H1 (cell line): ENCODE data around the gene PRDM1. TPM values are rescaled to one million over a fixed set of nuclear protein-coding genes. Genes with fewer than 3 reads are reported as not detected.
A peak's percentile ranks its signal among the peaks of the same experiment; 100 is the strongest.

Source experiments
- CTCF ChIA-PET: fragments of 300-600 bp; sonication (Branson Sonifier 250); formaldehyde crosslinking; loops from one replicate; lab custom pipeline; 2021; ENCODE audit not compliant: partially characterized antibody; lab: Charles Lee
- POLR2A ChIA-PET: fragments of 300-600 bp; sonication (Branson Sonifier 250); formaldehyde crosslinking; loops from one replicate; lab custom pipeline; 2021; ENCODE audit warnings: inconsistent platforms; ENCODE audit not compliant: partially characterized antibody; lab: Charles Lee
- DNase-seq, 2 experiments: peaks; one replicate each; pipeline versions ENCODE4 v3.0.0 to v3.0.0-alpha.2; 2010 to 2022; ENCODE audit warnings: low spot score in 2 of 2, low read depth in 1 of 2, mixed read lengths in 1 of 2
- FAIRE-seq: peaks from 2 replicates; lab custom pipeline; 2011; peaks lifted over from hg19 to GRCh38; lab: Jason Lieb, UNC
- H2AFZ ChIP-seq: 2 replicates; pipeline ENCODE4 v1.8.1; 2012; ENCODE audit warnings: low read length, inconsistent platforms
- H2AK5ac ChIP-seq: 2 replicates; pipeline ENCODE4 v1.6.1; 2013; ENCODE audit warnings: low read depth, low read length
- H2BK120ac ChIP-seq: replicated peaks from 2 replicates; pipeline ENCODE3; 2013; ENCODE audit warnings: low read depth, low read length, inconsistent platforms
- H2BK12ac ChIP-seq: 2 replicates; pipeline ENCODE4 v1.6.1; 2013; ENCODE audit warnings: low read depth, low read length
- H2BK15ac ChIP-seq: 2 replicates; pipeline ENCODE4 v1.6.1; 2013; ENCODE audit warnings: low read length
- H2BK20ac ChIP-seq: 2 replicates; pipeline ENCODE4 v1.6.1; 2013; ENCODE audit warnings: low read length
- H2BK5ac ChIP-seq: 2 replicates; pipeline ENCODE4 v1.6.1; 2013; ENCODE audit warnings: low read depth, low read length
- H3K14ac ChIP-seq: 2 replicates; pipeline ENCODE4 v1.6.1; 2013; ENCODE audit warnings: inconsistent platforms; ENCODE audit not compliant: insufficient read length
- H3K18ac ChIP-seq: 2 replicates; pipeline ENCODE4 v1.6.1; 2013; ENCODE audit warnings: low read length; ENCODE audit errors: extremely low read depth
- H3K23ac ChIP-seq: 2 replicates; pipeline ENCODE4 v1.6.1; 2013; ENCODE audit warnings: inconsistent platforms; ENCODE audit not compliant: insufficient read length
- H3K23me2 ChIP-seq: 2 replicates; pipeline ENCODE4 v1.6.1; 2013; ENCODE audit warnings: low read depth, low read length
- H3K27ac ChIP-seq: 2 replicates; pipeline ENCODE4 v1.6.1; 2011; ENCODE audit warnings: low read depth, low read length, inconsistent platforms
- H3K27me3 ChIP-seq, 4 experiments: replicated peaks in 1 of 4; 1 replicate in 1 of 4; 2 replicates in 3 of 4; pipeline versions ENCODE4 v1.6.1 to v1.8.1; 2011 to 2013; ENCODE audit warnings: low read length in 3 of 4, mild to moderate bottlenecking in 3 of 4, inconsistent platforms in 2 of 4, mixed read lengths in 2 of 4, moderate library complexity in 1 of 4; ENCODE audit not compliant: control insufficient read depth in 3 of 4, insufficient read depth in 3 of 4; ENCODE audit errors: extremely low read depth in 1 of 4
- H3K36me3 ChIP-seq, 4 experiments: 2 replicates each; pipeline versions ENCODE4 v1.6.1 to v1.8.1; 2011 to 2013; ENCODE audit warnings: mild to moderate bottlenecking in 4 of 4, low read length in 3 of 4, moderate library complexity in 2 of 4, control low read depth in 1 of 4, inconsistent platforms in 1 of 4; ENCODE audit not compliant: insufficient read depth in 4 of 4, control insufficient read depth in 2 of 4
- H3K4ac ChIP-seq: replicated peaks from 2 replicates; pipeline ENCODE3; 2013; ENCODE audit warnings: low read length, low read depth, mixed read lengths, inconsistent platforms; ENCODE audit not compliant: insufficient read length
- H3K4me1 ChIP-seq, 4 experiments: replicated peaks in 1 of 4; 1 replicate in 1 of 4; 2 replicates in 3 of 4; pipeline versions ENCODE4 v1.6.1 to v1.8.1; 2011 to 2013; ENCODE audit warnings: low read length in 3 of 4, inconsistent platforms in 2 of 4, mixed read lengths in 1 of 4; ENCODE audit not compliant: insufficient read depth in 4 of 4, control insufficient read depth in 3 of 4
- H3K4me2 ChIP-seq, 2 experiments: 2 replicates each; pipeline versions ENCODE4 v1.6.1 to v1.8.1; 2011 to 2013; ENCODE audit warnings: low read depth in 2 of 2, low read length in 2 of 2, control low read depth in 1 of 2, inconsistent platforms in 1 of 2, mild to moderate bottlenecking in 1 of 2; ENCODE audit not compliant: insufficient read depth in 1 of 2
- H3K4me3 ChIP-seq, 4 experiments: fragments of 200-600, 300-600 bp in 1 of 4; sonication (generic), shearing (Covaris generic), sonication (Bioruptor Twin) in 1 of 4; 2 replicates each; pipeline versions ENCODE4 v1.5.1 to v1.8.1; 2011 to 2016; ENCODE audit warnings: low read length in 4 of 4, low read depth in 3 of 4, control low read depth in 2 of 4, inconsistent platforms in 2 of 4, mild to moderate bottlenecking in 2 of 4, mixed read lengths in 1 of 4, moderate library complexity in 1 of 4; ENCODE audit not compliant: insufficient read depth in 2 of 4; ENCODE audit errors: extremely low read depth in 1 of 4
- H3K56ac ChIP-seq: replicated peaks from 2 replicates; pipeline ENCODE3; 2013; ENCODE audit warnings: low read depth, mild to moderate bottlenecking, mixed read lengths, low read length, inconsistent platforms; ENCODE audit not compliant: insufficient read length
- H3K79me1 ChIP-seq: 2 replicates; pipeline ENCODE4 v1.6.1; 2013; ENCODE audit warnings: low read depth, low read length, control low read depth
- H3K79me2 ChIP-seq, 2 experiments: 2 replicates each; pipeline versions ENCODE4 v1.6.1 to v1.8.1; 2012 to 2013; ENCODE audit warnings: low read length in 2 of 2, mild to moderate bottlenecking in 2 of 2, inconsistent platforms in 1 of 2; ENCODE audit not compliant: insufficient read depth in 2 of 2, control insufficient read depth in 1 of 2
- H3K9ac ChIP-seq, 4 experiments: replicated peaks in 1 of 4; 1 replicate in 1 of 4; 2 replicates in 3 of 4; pipeline versions ENCODE4 v1.6.1 to v1.8.1; 2011 to 2013; ENCODE audit warnings: low read depth in 3 of 4, low read length in 3 of 4, control low read depth in 2 of 4, mild to moderate bottlenecking in 2 of 4, moderate library complexity in 2 of 4, inconsistent platforms in 1 of 4; ENCODE audit errors: extremely low read depth in 1 of 4
- H3K9me3 ChIP-seq, 2 experiments: 2 replicates each; pipeline versions ENCODE4 v1.6.1 to v1.8.1; 2012 to 2013; ENCODE audit warnings: mild to moderate bottlenecking in 2 of 2, moderate library complexity in 2 of 2, control low read depth in 1 of 2, inconsistent platforms in 1 of 2, low read depth in 1 of 2, low read length in 1 of 2, mixed read lengths in 1 of 2; ENCODE audit not compliant: insufficient read depth in 2 of 2
- H4K20me1 ChIP-seq, 2 experiments: replicated peaks in 1 of 2; 2 replicates each; pipeline versions ENCODE3 to v1.8.1; 2011 to 2013; ENCODE audit warnings: inconsistent platforms in 2 of 2, low read length in 2 of 2, mild to moderate bottlenecking in 1 of 2; ENCODE audit not compliant: insufficient read depth in 2 of 2, control insufficient read depth in 1 of 2
- H4K5ac ChIP-seq: 2 replicates; pipeline ENCODE4 v1.6.1; 2013; ENCODE audit warnings: low read length, low read depth, mixed read lengths, inconsistent platforms; ENCODE audit not compliant: insufficient read length
- H4K8ac ChIP-seq: 2 replicates; pipeline ENCODE4 v1.8.0; 2013; ENCODE audit warnings: mild to moderate bottlenecking, moderate library complexity, low read length, inconsistent platforms; ENCODE audit not compliant: insufficient read depth; ENCODE audit errors: extremely low read depth
- H4K91ac ChIP-seq: replicated peaks from 2 replicates; pipeline ENCODE3; 2013; ENCODE audit warnings: low read length, mixed read lengths, inconsistent platforms; ENCODE audit not compliant: insufficient read length
- BACH1 ChIP-seq: IDR thresholded peaks from 2 replicates; pipeline ENCODE4 v1.6.1; 2012; ENCODE audit warnings: low read length, improper control_type of control experiment
- CBX5 ChIP-seq: fragments of 300-800, 300-1000 bp; sonication (generic); IDR thresholded peaks from 2 replicates; pipeline ENCODE4 v1.7.1; 2016; ENCODE audit warnings: antibody characterized with exemption, low read length, low read depth
- CBX8 ChIP-seq: fragments of 300-800, 300-1000 bp; sonication (generic); IDR thresholded peaks from 2 replicates; pipeline ENCODE4 v1.7.1; 2016; ENCODE audit warnings: low read depth, low read length, borderline replicate concordance
- CREB1 ChIP-seq: IDR thresholded peaks from 2 replicates; pipeline ENCODE4 v1.6.1; 2012; ENCODE audit warnings: inconsistent platforms
- JUN ChIP-seq: IDR thresholded peaks from 2 replicates; pipeline ENCODE4 v1.6.1; 2011; ENCODE audit warnings: low read depth, mild to moderate bottlenecking, improper control_type of control experiment, low read length
- JUND ChIP-seq: IDR thresholded peaks from 2 replicates; pipeline ENCODE4 v1.6.1; 2011; ENCODE audit warnings: mild to moderate bottlenecking, improper control_type of control experiment, low read length
- KDM5A ChIP-seq: fragments of 200-600 bp; IDR thresholded peaks from 2 replicates; pipeline ENCODE4 v1.7.1; 2012; ENCODE audit warnings: mild to moderate bottlenecking, low read length, inconsistent platforms, mixed read lengths
- PHF8 ChIP-seq: fragments of 200-600 bp; sonication (generic); conservative IDR thresholded peaks from 2 replicates; pipeline ENCODE4 v1.7.1; 2012; ENCODE audit warnings: low read depth, mild to moderate bottlenecking, inconsistent platforms, low read length, moderate library complexity
- POU5F1 ChIP-seq: IDR thresholded peaks from 2 replicates; pipeline ENCODE4 v1.6.1; 2011; ENCODE audit warnings: low read depth, mild to moderate bottlenecking, low read length, moderate library complexity
- SIN3A ChIP-seq, 2 experiments: IDR thresholded peaks in 1 of 2; conservative IDR thresholded peaks in 1 of 2; 2 replicates each; pipeline ENCODE4 v1.6.1; 2011 to 2012; ENCODE audit warnings: low read length in 2 of 2, improper control_type of control experiment in 1 of 2, low read depth in 1 of 2, mild to moderate bottlenecking in 1 of 2
- TAF7 ChIP-seq: optimal IDR thresholded peaks from 2 replicates; pipeline ENCODE3; 2011; ENCODE audit warnings: low read depth, mild to moderate bottlenecking, inconsistent platforms, low read length, moderate library complexity, borderline replicate concordance
- YY1 ChIP-seq: IDR thresholded peaks from 2 replicates; pipeline ENCODE4 v1.6.1; 2011; ENCODE audit warnings: low read depth, mild to moderate bottlenecking, low read length
- WGBS, 2 experiments: shearing (Covaris generic) in 1 of 2; methylation state at CpG; one replicate each; pipeline versions ENCODE4 v1.1.6 to v1.1.7; 2013 to 2015; ENCODE audit warnings: low lambda C conversion rate in 2 of 2, mixed read lengths in 2 of 2, inconsistent platforms in 1 of 2, low coverage in 1 of 2, missing lambda C conversion rate in 1 of 2; ENCODE audit not compliant: insufficient replicate concordance in 2 of 2, insufficient coverage in 1 of 2, insufficient read length in 1 of 2; ENCODE audit errors: extremely low coverage in 1 of 2, missing lambda C conversion rate in 1 of 2; 5-methylcytosine and 5-hydroxymethylcytosine counted together
- polyA plus RNA-seq, 7 experiments: library from polyadenylated mRNA; depleted of rRNA in 3 of 7; stranded (reverse) in 5 of 7; unstranded in 2 of 7; fragments of >200 nt in 5 of 7; fragments of 200-250 nt in 2 of 7; gene quantifications; 1 replicate in 5 of 7; 2 replicates in 1 of 7; 4 replicates in 1 of 7; pipeline versions ENCODE4 v1.2.1 to v1.2.3, GENCODE V29; 2011 to 2013; ENCODE audit warnings: missing spikeins in 2 of 7, mixed read lengths in 2 of 7
- total RNA-seq: library from RNA; stranded (reverse); fragmentation: NEBNext Ultra II Directional; extraction: Animal tissue kit (Norgen Biotek cat#: 25700); gene quantifications from 2 replicates; pipeline ENCODE4 v1.2.1, GENCODE V29; 2021
- TF ChIP-seq, protein P1 (sequence below): IDR thresholded peaks from 2 replicates; pipeline ENCODE4 v1.6.1; 2011; ENCODE audit warnings: low read length, improper control_type of control experiment

PRDM1 gene
- total and polyA plus RNA-seq, 2 of the 8 experiments (the other 6 are each of a cell fraction or from before 2014, with no cell fraction given): 0.21 to 0.74 TPM

- H3K9me3 ChIP-seq: no peaks in the 10 kb centered on the region
- peak overlapping the region in 1 of 2 experiments; percentile 24; a peak in 1 of 4 replicates for H3K4me2 ChIP-seq
- no peaks in the 10 kb centered on the region for H4K20me1 ChIP-seq
- H2AFZ ChIP-seq: no peak overlapping the region
- no peak overlapping the region for H3K4me3 ChIP-seq
- H3K56ac ChIP-seq: no peak overlapping the region
- H3K79me2 ChIP-seq: no peaks in the 10 kb centered on the region
- H3K4me1 ChIP-seq: peaks cover 0 to 4% (median 0%) of the 10 kb centered on the region in 4 experiments; a peak in 2 of 7 replicates
- no peaks in the 10 kb centered on the region for H3K79me1 ChIP-seq
- FAIRE-seq: no peak
- no peak overlapping the region for H3K14ac ChIP-seq
- no peak overlapping the region for H3K9ac ChIP-seq
- H3K4ac ChIP-seq: no peak overlapping the region
- H4K8ac ChIP-seq: no peak overlapping the region
- no peaks in the 10 kb centered on the region for H3K36me3 ChIP-seq
- H2BK15ac ChIP-seq: no peak overlapping the region
- H2BK12ac ChIP-seq: no peak overlapping the region
- no peak overlapping the region for H2AK5ac ChIP-seq
- H3K23me2 ChIP-seq: no peaks in the 10 kb centered on the region
- H3K27ac ChIP-seq: no peak overlapping the region
- POLR2A ChIA-PET: no interaction called here
- no peak overlapping the region for H2BK120ac ChIP-seq
- no peak overlapping the region for H4K91ac ChIP-seq
- H3K18ac ChIP-seq: no peak overlapping the region
- H4K5ac ChIP-seq: no peak overlapping the region
- H2BK20ac ChIP-seq: no peak overlapping the region
- DNase-seq: no peak
- H2BK5ac ChIP-seq: no peak overlapping the region
- CTCF ChIA-PET: interaction anchor here (0.7 to 1.7 kb wide), 3 partner anchors 17 to 64 kb away, joined by 3 to 5 read pairs (median 3); no protein-coding TSS in a partner anchor
- WGBS, 2 experiments: 76% methylated on average over 1 of the region's 1 CpG; no CpG with 5 or more reads in 1 of the 2 experiments
- no peak overlapping the region for H3K23ac ChIP-seq
- H3K27me3 ChIP-seq: no peaks in the 10 kb centered on the region; a peak in 1 of 7 replicates
- TF ChIP-seq CBX5 (no peak), KDM5A (no peak), PHF8 (no peak), JUN (no peak), YY1 (no peak), BACH1 (no peak), CBX8 (no peak), SIN3A (conservative IDR thresholded peaks at IDR 0.05 in 1 of 2, IDR thresholded peaks at IDR 0.05 in 1 of 2; ENCODE audit: low read depth in 1 of 2, low read length in 2 of 2) (no peak), POU5F1 (no peak), JUND (no peak), TAF7 (no peak), CREB1 (no peak)
- TF ChIP-seq, protein P1, sequence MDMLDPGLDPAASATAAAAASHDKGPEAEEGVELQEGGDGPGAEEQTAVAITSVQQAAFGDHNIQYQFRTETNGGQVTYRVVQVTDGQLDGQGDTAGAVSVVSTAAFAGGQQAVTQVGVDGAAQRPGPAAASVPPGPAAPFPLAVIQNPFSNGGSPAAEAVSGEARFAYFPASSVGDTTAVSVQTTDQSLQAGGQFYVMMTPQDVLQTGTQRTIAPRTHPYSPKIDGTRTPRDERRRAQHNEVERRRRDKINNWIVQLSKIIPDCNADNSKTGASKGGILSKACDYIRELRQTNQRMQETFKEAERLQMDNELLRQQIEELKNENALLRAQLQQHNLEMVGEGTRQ: no peak
Measured at GRCh38 chr6:106056746-106057390, 29.3 kb upstream of the PRDM1 start.
